ENCODE results near the gene NBEA. TPM values are rescaled to one million over a fixed set of nuclear protein-coding genes. Genes with fewer than 3 reads are reported as not detected.
A peak's percentile ranks its signal among the peaks of the same experiment; 100 is the strongest.
"Not testable (repeated sequence)": the region's sequence is repeated elsewhere in the genome, so short reads cannot be mapped to it uniquely, and the experiment has no call there.

The NBEA gene
- under 1 TPM; 0.26 to 0.29 TPM for total RNA-seq

GRCh38 chr13:34941835-34942731 lies at the start of gene NBEA:
NBEA (plus strand) TSS chr13:34942270; CDS start chr13:34942821, 551 bp downstream.
- Mint-ChIP-seq H3K27me3 (peaks cover 31% of the 10 kb centered on the region), H3K9me3 (no peaks in the 10 kb centered on the region), H3K36me3 (no peaks in the 10 kb centered on the region), H3K27ac (no peak within 1 kb of the TSS), H3K4me1 (ENCODE audit: low read depth) (peaks cover 16% of the 10 kb centered on the region), H3K4me3 (peak within 1 kb of the TSS; percentile 79)
- intact Hi-C loops (cut with micrococcal nuclease): loop anchor here (2.0 to 10.0 kb wide), 3 partner anchors 215 to 785 kb away; partner anchors contain the start of gene MAB21L1
- ChIA-PET POLR2A (no interaction called here), CTCF (no interaction called here)
- DNase-seq: peak; percentile 73

GRCh38 chr13:34894756-34895155 lies 47.3 kb upstream of the NBEA start:
- CTCF ChIA-PET: no interaction called here
- no peak for DNase-seq
- Mint-ChIP-seq H3K27ac (no peak overlapping the region), H3K27me3 (peaks cover 2% of the 10 kb centered on the region), H3K9me3 (no peaks in the 10 kb centered on the region), H3K4me3 (no peak overlapping the region), H3K4me1 (ENCODE audit: low read depth) (no peaks in the 10 kb centered on the region), H3K36me3 (no peaks in the 10 kb centered on the region)
- intact Hi-C loops (cut with micrococcal nuclease): no loop called here
- POLR2A ChIA-PET: no interaction called here

DNA sequence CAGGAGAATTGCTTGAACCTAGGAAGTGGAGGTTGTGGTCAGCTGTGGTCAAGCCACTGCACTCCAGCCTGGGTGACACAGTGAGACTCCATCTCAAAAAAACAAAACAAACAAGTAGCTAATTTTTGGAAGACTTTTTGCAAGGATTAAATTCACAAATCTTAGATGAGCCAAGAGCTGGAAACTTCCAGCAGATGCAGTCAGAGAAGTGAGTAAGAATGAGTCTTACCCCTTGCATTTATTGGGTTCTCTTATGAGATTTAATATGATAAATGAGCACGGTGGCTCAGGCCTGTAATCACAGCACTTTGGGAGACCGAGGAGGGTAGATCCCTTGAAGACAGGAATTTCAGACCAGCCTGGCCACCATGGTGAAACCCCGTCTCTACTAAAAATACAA lies 44.9 kb upstream of the NBEA start:
- ChIA-PET CTCF (no interaction called here), POLR2A (no interaction called here)
- no peaks in the 10 kb centered on the region for H3K9me3 Mint-ChIP-seq
- intact Hi-C loops (cut with micrococcal nuclease): no loop called here
- no peak overlapping the region for H3K27ac Mint-ChIP-seq
- H3K36me3 Mint-ChIP-seq: no peaks in the 10 kb centered on the region
- H3K4me3 Mint-ChIP-seq: no peak overlapping the region
- no peak for DNase-seq
- no peaks in the 10 kb centered on the region for H3K4me1 Mint-ChIP-seq (ENCODE audit: low read depth)
- H3K27me3 Mint-ChIP-seq: peaks cover 2% of the 10 kb centered on the region

DNA sequence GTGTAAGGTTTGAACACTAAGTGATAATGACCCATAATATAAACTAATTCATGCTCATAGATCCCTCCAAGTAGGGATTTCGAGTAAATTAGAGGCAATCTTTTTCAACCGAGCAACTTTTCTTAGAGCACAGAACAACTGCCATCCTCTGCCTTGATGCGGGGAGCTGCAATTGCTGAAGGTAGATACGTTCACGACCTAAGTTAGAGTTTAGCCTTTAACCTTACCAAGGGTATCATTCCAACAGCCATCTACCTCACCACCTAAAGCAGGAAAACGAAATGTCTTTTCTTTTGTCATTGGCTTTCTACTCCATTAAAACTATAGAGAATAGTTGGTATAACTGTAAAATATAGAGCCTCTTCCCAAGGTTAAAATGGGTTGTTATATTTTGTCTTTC lies 42.2 kb upstream of the NBEA start:
- Mint-ChIP-seq H3K27ac (no peak overlapping the region), H3K9me3 (no peaks in the 10 kb centered on the region), H3K4me1 (ENCODE audit: low read depth) (no peaks in the 10 kb centered on the region), H3K27me3 (peaks cover 2% of the 10 kb centered on the region), H3K36me3 (no peaks in the 10 kb centered on the region), H3K4me3 (no peak overlapping the region)
- DNase-seq: no peak
- CTCF ChIA-PET: no interaction called here
- POLR2A ChIA-PET: no interaction called here
- intact Hi-C loops (cut with micrococcal nuclease): no loop called here

GRCh38 chr13:34900288-34900739 lies 41.8 kb upstream of the NBEA start:
- ChIA-PET POLR2A (no interaction called here), CTCF (interaction anchor here (0.7 kb wide), 1 partner anchor 122 kb away, joined by 3 read pairs; no protein-coding TSS in a partner anchor)
- H3K4me3 Mint-ChIP-seq: no peak overlapping the region
- intact Hi-C loops (cut with micrococcal nuclease): no loop called here
- DNase-seq: no peak
- no peaks in the 10 kb centered on the region for H3K36me3 Mint-ChIP-seq
- H3K27me3 Mint-ChIP-seq: peaks cover 2% of the 10 kb centered on the region
- H3K27ac Mint-ChIP-seq: no peak overlapping the region
- no peaks in the 10 kb centered on the region for H3K4me1 Mint-ChIP-seq (ENCODE audit: low read depth)
- no peaks in the 10 kb centered on the region for H3K9me3 Mint-ChIP-seq

- no peaks in the 10 kb centered on the region for H3K36me3 Mint-ChIP-seq
- POLR2A ChIA-PET: no interaction called here
- peaks cover 2% of the 10 kb centered on the region for H3K27me3 Mint-ChIP-seq
- no peak overlapping the region for H3K27ac Mint-ChIP-seq
- H3K4me1 Mint-ChIP-seq (ENCODE audit: low read depth): no peaks in the 10 kb centered on the region
- no peak for DNase-seq
- H3K4me3 Mint-ChIP-seq: no peak overlapping the region
- CTCF ChIA-PET: no interaction called here
- no peaks in the 10 kb centered on the region for H3K9me3 Mint-ChIP-seq
- intact Hi-C loops (cut with micrococcal nuclease): no loop called here
These were observed 40.5 kb upstream of the NBEA start for GRCh38 chr13:34901572-34901971.

DNA sequence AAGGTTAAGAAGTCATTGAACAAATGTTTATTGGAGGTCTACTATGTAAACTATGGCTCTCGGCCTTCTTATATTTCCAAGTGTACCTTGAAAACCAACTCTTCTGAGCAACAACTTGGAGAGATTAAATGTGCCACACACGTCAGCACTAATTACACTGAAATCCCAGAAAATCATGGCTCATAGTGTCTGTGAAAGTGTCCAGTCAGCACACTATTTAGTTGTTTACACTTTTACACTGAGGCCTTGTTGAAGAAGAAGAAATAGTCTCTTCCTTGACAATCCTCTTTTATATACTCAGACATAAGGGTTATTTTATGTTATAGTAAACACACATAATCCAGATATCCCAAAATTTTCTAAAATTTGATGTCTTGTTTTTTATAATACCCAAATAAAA lies 30.9 kb upstream of the NBEA start:
- Mint-ChIP-seq H3K4me1 (ENCODE audit: low read depth) (no peaks in the 10 kb centered on the region), H3K27me3 (peaks cover 4% of the 10 kb centered on the region), H3K27ac (no peak overlapping the region), H3K4me3 (no peak overlapping the region), H3K9me3 (no peaks in the 10 kb centered on the region), H3K36me3 (no peaks in the 10 kb centered on the region)
- ChIA-PET POLR2A (no interaction called here), CTCF (no interaction called here)
- intact Hi-C loops (cut with micrococcal nuclease): no loop called here
- DNase-seq: no peak

- DNase-seq: no peak
- Mint-ChIP-seq H3K4me3 (no peak overlapping the region), H3K4me1 (ENCODE audit: low read depth) (no peaks in the 10 kb centered on the region), H3K27ac (no peak overlapping the region), H3K36me3 (no peaks in the 10 kb centered on the region), H3K9me3 (no peaks in the 10 kb centered on the region), H3K27me3 (peaks cover 4% of the 10 kb centered on the region)
- intact Hi-C loops (cut with micrococcal nuclease): no loop called here
- CTCF ChIA-PET: no interaction called here
- POLR2A ChIA-PET: no interaction called here
These were observed 29.0 kb upstream of the NBEA start for GRCh38 chr13:34913040-34913439.

DNA sequence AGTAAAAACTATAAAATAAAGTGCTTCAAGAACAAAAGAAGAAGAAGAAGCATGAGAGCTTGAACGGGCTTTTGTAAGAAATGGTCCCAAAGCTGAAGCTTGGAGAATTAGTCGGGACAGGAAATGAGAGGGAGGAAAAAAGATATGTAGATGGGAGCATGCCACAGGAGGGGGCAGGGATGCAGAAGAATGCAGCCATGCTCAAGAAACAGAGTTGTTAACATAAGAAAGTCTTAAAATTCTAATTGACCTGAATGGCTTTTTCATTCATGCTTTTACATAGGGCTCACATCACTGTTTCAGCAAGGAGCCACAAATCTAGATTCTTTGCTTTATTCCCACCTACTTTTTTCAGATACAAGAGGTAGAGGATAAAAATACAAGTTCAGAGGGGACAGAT lies 27.7 kb upstream of the NBEA start:
- intact Hi-C loops (cut with micrococcal nuclease): no loop called here
- no peak for DNase-seq
- Mint-ChIP-seq H3K27ac (no peak overlapping the region), H3K36me3 (no peaks in the 10 kb centered on the region), H3K4me3 (no peak overlapping the region), H3K4me1 (ENCODE audit: low read depth) (no peaks in the 10 kb centered on the region), H3K27me3 (peaks cover 4% of the 10 kb centered on the region), H3K9me3 (no peaks in the 10 kb centered on the region)
- CTCF ChIA-PET: no interaction called here
- POLR2A ChIA-PET: no interaction called here

DNA sequence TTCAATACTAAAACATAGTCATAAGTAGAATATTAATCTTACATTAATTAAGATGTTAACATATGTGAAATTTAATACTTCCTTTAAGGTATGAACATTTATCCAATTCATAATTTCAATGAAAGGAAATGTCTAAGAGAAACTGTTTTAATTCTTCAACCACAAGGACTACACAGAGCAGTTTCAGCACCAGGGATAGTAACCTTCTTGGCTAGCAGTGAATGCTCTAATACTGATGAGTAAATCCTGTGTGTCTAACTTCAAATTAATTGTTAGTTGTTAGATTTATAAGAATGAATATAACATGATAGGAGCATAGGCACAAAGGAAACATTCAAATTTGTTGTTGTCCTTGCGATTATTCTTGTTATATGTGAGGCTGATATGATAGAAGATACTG lies 15.6 kb upstream of the NBEA start:
- H3K4me3 Mint-ChIP-seq: no peak overlapping the region
- no peak for DNase-seq
- H3K27ac Mint-ChIP-seq: no peak overlapping the region
- H3K9me3 Mint-ChIP-seq: no peaks in the 10 kb centered on the region
- intact Hi-C loops (cut with micrococcal nuclease): no loop called here
- H3K36me3 Mint-ChIP-seq: no peaks in the 10 kb centered on the region
- ChIA-PET CTCF (no interaction called here), POLR2A (no interaction called here)
- H3K27me3 Mint-ChIP-seq: peaks cover 5% of the 10 kb centered on the region
- no peaks in the 10 kb centered on the region for H3K4me1 Mint-ChIP-seq (ENCODE audit: low read depth)

- H3K27me3 Mint-ChIP-seq; H3K36me3 Mint-ChIP-seq; H3K9me3 Mint-ChIP-seq; CTCF ChIA-PET; H3K4me3 Mint-ChIP-seq; DNase-seq; POLR2A ChIA-PET; intact Hi-C loops (cut with micrococcal nuclease); H3K27ac Mint-ChIP-seq; H3K4me1 Mint-ChIP-seq (ENCODE audit: low read depth): not testable (repeated sequence)
These were observed 13.4 kb upstream of the NBEA start for GRCh38 chr13:34928676-34929075.

DNA sequence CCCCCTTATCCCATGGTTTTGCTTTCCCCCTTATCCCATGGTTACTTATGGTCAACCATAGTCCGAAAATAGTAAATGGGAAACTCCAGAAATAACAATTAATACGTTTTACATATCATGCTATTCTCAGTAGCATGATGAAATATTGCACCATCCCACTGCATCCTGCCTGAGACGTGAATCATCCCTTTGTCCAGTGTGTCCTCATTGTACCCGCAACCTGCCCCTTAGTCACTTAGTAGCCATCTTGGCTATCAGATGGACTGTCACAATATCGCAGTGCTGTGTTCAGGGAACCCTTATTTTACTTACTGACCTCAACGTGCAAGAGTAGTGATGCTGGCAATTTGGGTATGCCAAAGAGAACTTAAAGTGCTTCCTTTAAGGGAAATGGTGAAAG lies 10.5 kb upstream of the NBEA start:
- DNase-seq: no peak
- intact Hi-C loops (cut with micrococcal nuclease): no loop called here
- ChIA-PET POLR2A (no interaction called here), CTCF (no interaction called here)
- Mint-ChIP-seq H3K36me3 (no peaks in the 10 kb centered on the region), H3K9me3 (no peaks in the 10 kb centered on the region), H3K27ac (no peak overlapping the region), H3K27me3 (peaks cover 10% of the 10 kb centered on the region), H3K4me1 (ENCODE audit: low read depth) (no peaks in the 10 kb centered on the region), H3K4me3 (no peak overlapping the region)

GRCh38 chr13:34933349-34933748 lies 8.7 kb upstream of the NBEA start:
- no peaks in the 10 kb centered on the region for H3K36me3 Mint-ChIP-seq

More at GRCh38 chr13:34933349-34933748, 8.7 kb upstream of the NBEA start:
- Mint-ChIP-seq H3K27me3 (peaks cover 10% of the 10 kb centered on the region), H3K4me3 (no peak overlapping the region), H3K9me3 (no peaks in the 10 kb centered on the region), H3K27ac (no peak overlapping the region), H3K4me1 (ENCODE audit: low read depth) (no peaks in the 10 kb centered on the region)
- POLR2A ChIA-PET: no interaction called here
- CTCF ChIA-PET: no interaction called here
- no peak for DNase-seq
- intact Hi-C loops (cut with micrococcal nuclease): no loop called here
